H9 (cell line): ENCODE results near the gene PARP2. TPM values are rescaled to one million over a fixed set of nuclear protein-coding genes. Genes with fewer than 3 reads are reported as not detected.
A peak's percentile ranks its signal among the peaks of the same experiment; 100 is the strongest.

Source experiments
- DNase-seq: peaks from one replicate; pipeline ENCODE4 v3.0.0-alpha.2; 2017
- H2AFZ ChIP-seq: one replicate; pipeline ENCODE4 v1.6.1; 2013; ENCODE audit warnings: mild to moderate bottlenecking, low read length, control low read depth, moderate library complexity
- H2AK5ac ChIP-seq: 2 replicates; pipeline ENCODE4 v1.6.1; 2013; ENCODE audit warnings: low read length, control low read depth, mixed read lengths; ENCODE audit not compliant: insufficient read length
- H2BK120ac ChIP-seq: one replicate; pipeline ENCODE4 v1.6.1; 2013; ENCODE audit warnings: low read depth, mild to moderate bottlenecking, low read length, control low read depth, inconsistent platforms; ENCODE audit not compliant: poor library complexity, severe bottlenecking
- H2BK12ac ChIP-seq: 2 replicates; pipeline ENCODE4 v1.6.1; 2013; ENCODE audit warnings: low read length, control low read depth, mixed read lengths, low read depth; ENCODE audit not compliant: insufficient read length
- H2BK15ac ChIP-seq: 2 replicates; pipeline ENCODE4 v1.6.1; 2013; ENCODE audit warnings: low read depth, low read length, control low read depth
- H2BK20ac ChIP-seq: one replicate; pipeline ENCODE4 v1.6.1; 2013; ENCODE audit warnings: low read depth, mild to moderate bottlenecking, low read length, control low read depth, inconsistent platforms; ENCODE audit not compliant: poor library complexity, severe bottlenecking
- H2BK5ac ChIP-seq: 2 replicates; pipeline ENCODE4 v1.6.1; 2013; ENCODE audit warnings: low read length, control low read depth, mixed read lengths; ENCODE audit not compliant: insufficient read length
- H3K14ac ChIP-seq: 2 replicates; pipeline ENCODE4 v1.6.1; 2013; ENCODE audit warnings: low read length, control low read depth; ENCODE audit not compliant: insufficient read depth
- H3K18ac ChIP-seq: 2 replicates; pipeline ENCODE4 v1.6.1; 2013; ENCODE audit warnings: low read depth, mild to moderate bottlenecking, mixed read lengths, low read length, control low read depth; ENCODE audit not compliant: insufficient read length
- H3K23ac ChIP-seq: 2 replicates; pipeline ENCODE4 v1.6.1; 2013; ENCODE audit warnings: low read length, control low read depth, mixed read lengths, low read depth; ENCODE audit not compliant: insufficient read length
- H3K23me2 ChIP-seq: 2 replicates; pipeline ENCODE4 v1.6.1; 2013; ENCODE audit warnings: low read depth, mild to moderate bottlenecking, mixed read lengths, low read length, control low read depth; ENCODE audit not compliant: insufficient read length, poor library complexity, severe bottlenecking
- H3K27ac ChIP-seq: 2 replicates; pipeline ENCODE4 v1.5.1; 2013; ENCODE audit warnings: low read length, control low read depth, mixed read lengths, low read depth; ENCODE audit not compliant: insufficient read length
- H3K27me3 ChIP-seq: 2 replicates; pipeline ENCODE4 v1.6.1; 2013; ENCODE audit warnings: low read length, control low read depth, inconsistent platforms; ENCODE audit not compliant: insufficient read depth
- H3K4ac ChIP-seq: 2 replicates; pipeline ENCODE4 v1.6.1; 2013; ENCODE audit warnings: low read depth, mild to moderate bottlenecking, control low read depth, inconsistent platforms, low read length, moderate library complexity
- H3K4me1 ChIP-seq: 2 replicates; pipeline ENCODE4 v1.6.1; 2013; ENCODE audit warnings: low read length, control low read depth, inconsistent platforms; ENCODE audit not compliant: insufficient read depth
- H3K4me2 ChIP-seq: 2 replicates; pipeline ENCODE4 v1.6.1; 2013; ENCODE audit warnings: low read length, control low read depth, mixed read lengths; ENCODE audit not compliant: insufficient read length, insufficient read depth
- H3K56ac ChIP-seq: 2 replicates; pipeline ENCODE4 v1.6.1; 2013; ENCODE audit warnings: low read depth, mild to moderate bottlenecking, mixed read lengths, low read length, control low read depth; ENCODE audit not compliant: insufficient read length
- H3K79me1 ChIP-seq: 2 replicates; pipeline ENCODE4 v1.6.1; 2013; ENCODE audit warnings: low read depth, mild to moderate bottlenecking, moderate library complexity, low read length, control low read depth, inconsistent platforms; ENCODE audit not compliant: insufficient read depth, poor library complexity, severe bottlenecking
- H3K79me2 ChIP-seq: 2 replicates; pipeline ENCODE4 v1.6.1; 2013; ENCODE audit warnings: low read length, control low read depth, inconsistent platforms; ENCODE audit not compliant: insufficient read depth
- H3K9ac ChIP-seq: 2 replicates; pipeline ENCODE4 v1.6.1; 2013; ENCODE audit warnings: low read length, control low read depth, mixed read lengths; ENCODE audit not compliant: insufficient read length; ENCODE audit errors: extremely low read depth
- H3K9me3 ChIP-seq: one replicate; pipeline ENCODE4 v1.6.1; 2013; ENCODE audit warnings: low read depth, low read length, inconsistent platforms; ENCODE audit not compliant: control insufficient read depth
- H3T11ph ChIP-seq: one replicate; pipeline ENCODE4 v1.6.1; 2013; ENCODE audit warnings: mild to moderate bottlenecking, low read length, control low read depth, inconsistent platforms
- H4K20me1 ChIP-seq: one replicate; pipeline ENCODE4 v1.6.1; 2013; ENCODE audit not compliant: control insufficient read depth, insufficient read length, insufficient read depth
- H4K5ac ChIP-seq: 2 replicates; pipeline ENCODE4 v1.6.1; 2013; ENCODE audit warnings: low read depth, mild to moderate bottlenecking, mixed read lengths, low read length, control low read depth; ENCODE audit not compliant: insufficient read length
- H4K8ac ChIP-seq: replicated peaks from 2 replicates; pipeline ENCODE4 v1.6.1; 2013; ENCODE audit warnings: low read length, control low read depth, mixed read lengths, low read depth; ENCODE audit not compliant: insufficient read length
- H4K91ac ChIP-seq: 2 replicates; pipeline ENCODE4 v1.6.1; 2013; ENCODE audit warnings: low read depth, mild to moderate bottlenecking, moderate library complexity, mixed read lengths, low read length, control low read depth; ENCODE audit not compliant: insufficient read length
- H3K27ac Mint-ChIP-seq, 3 experiments: 2 replicates in 2 of 3; 3 replicates in 1 of 3; pipeline ENCODE4 v1.8.0; 2020 to 2021; ENCODE audit warnings: mixed read lengths in 3 of 3, mild to moderate bottlenecking in 1 of 3, moderate library complexity in 1 of 3
- H3K27me3 Mint-ChIP-seq: 2 replicates; pipeline ENCODE4 v1.8.0; 2021; ENCODE audit warnings: low read depth, mild to moderate bottlenecking, moderate library complexity, mixed read lengths
- H3K36me3 Mint-ChIP-seq, 3 experiments: 2 replicates in 2 of 3; 3 replicates in 1 of 3; pipeline ENCODE4 v1.8.0; 2020 to 2021; ENCODE audit warnings: low read depth in 3 of 3, mixed read lengths in 3 of 3; ENCODE audit not compliant: insufficient read depth in 1 of 3
- H3K4me1 Mint-ChIP-seq, 2 experiments: 2 replicates each; pipeline ENCODE4 v1.8.0; 2020; ENCODE audit warnings: mixed read lengths in 2 of 2
- H3K4me3 Mint-ChIP-seq, 2 experiments: 2 replicates in 1 of 2; 3 replicates in 1 of 2; pipeline ENCODE4 v1.8.0; 2020 to 2021; ENCODE audit warnings: mild to moderate bottlenecking in 2 of 2, mixed read lengths in 2 of 2, moderate library complexity in 1 of 2
- H3K9me3 Mint-ChIP-seq, 2 experiments: 2 replicates in 1 of 2; 3 replicates in 1 of 2; pipeline ENCODE4 v1.8.0; 2020; ENCODE audit warnings: mild to moderate bottlenecking in 2 of 2, mixed read lengths in 2 of 2, moderate library complexity in 1 of 2
- CTCF ChIP-seq: fragments of 200-600 bp; sonication (generic); conservative IDR thresholded peaks from 3 replicates; pipeline ENCODE4 v1.8.0; 2021; ENCODE audit warnings: antibody characterized with exemption, mild to moderate bottlenecking
- WGBS: extraction: QIAGEN DNeasy Blood & Tissue Kit; methylation state at CpG from one replicate; pipeline ENCODE4 v1.1.7; 2013; ENCODE audit warnings: missing lambda C conversion rate, low lambda C conversion rate, mixed read lengths; ENCODE audit not compliant: insufficient read length; ENCODE audit errors: extremely low coverage; 5-methylcytosine and 5-hydroxymethylcytosine counted together
- total RNA-seq: library from RNA; stranded (reverse); gene quantifications from 2 replicates; pipeline ENCODE4 v1.2.1, GENCODE V29; 2021

PARP2 gene
- total RNA-seq, 1 experiment from 2014 or later, result 25.4 TPM

- H3K9ac ChIP-seq, result peak overlapping the region; percentile 9
- H3K23me2 ChIP-seq, result no peaks in the 10 kb centered on the region
- TF ChIP-seq CTCF, result no peak
These were observed 1.8 kb upstream of the PARP2 start for GRCh38 chr14:20341646-20342045.

More at GRCh38 chr14:20341646-20342045, 1.8 kb upstream of the PARP2 start:
- peaks cover 16 to 20% (median 18%) of the 10 kb centered on the region in 3 experiments for H3K36me3 Mint-ChIP-seq
- H3K4ac ChIP-seq, result no peak overlapping the region
- no peak overlapping the region for H3K4me2 ChIP-seq
- no peak overlapping the region for H3K23ac ChIP-seq
- DNase-seq, result no peak
- no peaks in the 10 kb centered on the region for H4K20me1 ChIP-seq
- H3K27ac ChIP-seq, result no peak overlapping the region
- H2AFZ ChIP-seq, result no peak overlapping the region
- H3K18ac ChIP-seq, result no peak overlapping the region
- no peak overlapping the region for H4K91ac ChIP-seq
- H2BK120ac ChIP-seq, result no peak overlapping the region
- peak overlapping the region; percentile 88 to 92 for H3K4me3 Mint-ChIP-seq
- H3K9me3 ChIP-seq, result no peaks in the 10 kb centered on the region
- H3K4me1 Mint-ChIP-seq, result peaks cover 4 to 5% of the 10 kb centered on the region in 2 experiments; a peak in 3 of 4 replicates
- H3K27me3 ChIP-seq, result no peaks in the 10 kb centered on the region
- H2BK15ac ChIP-seq, result no peak overlapping the region
- H3K79me1 ChIP-seq, result no peaks in the 10 kb centered on the region
- H3K14ac ChIP-seq, result no peak overlapping the region
- no peak overlapping the region for H2AK5ac ChIP-seq
- H2BK5ac ChIP-seq, result no peak overlapping the region
- no peak overlapping the region for H2BK12ac ChIP-seq
- WGBS, result no CpG with 5 or more reads among the region's 2 CpGs
- H3K79me2 ChIP-seq, result no peaks in the 10 kb centered on the region
- no peak overlapping the region for H3K56ac ChIP-seq
- no peaks in the 10 kb centered on the region for H3K9me3 Mint-ChIP-seq
- H4K8ac ChIP-seq, result no peak overlapping the region
- H3K27ac Mint-ChIP-seq, result no peak overlapping the region
- H3K4me1 ChIP-seq, result no peaks in the 10 kb centered on the region
- H3K27me3 Mint-ChIP-seq, result peaks cover 2% of the 10 kb centered on the region; the same call in 1 of the 2 replicates
- no peak overlapping the region for H3T11ph ChIP-seq
- no peak overlapping the region for H2BK20ac ChIP-seq
- no peak overlapping the region for H4K5ac ChIP-seq
